Measurements from ENCODE around the gene GNAT2.

DNA sequence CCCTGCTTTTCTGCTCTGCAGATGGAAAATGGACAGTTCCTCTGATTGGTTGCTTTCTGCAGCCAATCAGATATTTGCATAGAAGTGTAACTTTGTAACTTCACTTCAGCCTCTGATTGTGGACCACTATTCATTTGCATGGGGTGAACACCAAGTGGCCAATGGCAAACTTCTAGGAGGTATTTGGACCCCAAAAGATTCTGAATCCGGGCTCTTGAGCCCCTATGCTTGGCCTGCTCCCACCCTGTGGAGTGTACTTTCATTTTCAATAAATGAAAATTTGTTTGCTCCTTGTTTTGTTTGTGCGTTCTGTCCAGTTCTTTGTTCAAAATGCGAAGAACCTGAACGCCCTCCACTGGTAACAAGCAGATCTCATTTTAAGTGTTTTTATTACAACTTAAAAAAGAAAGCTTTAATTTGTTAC lies 30.1 kb upstream of the GNAT2 start:
- TF ChIP-seq EP300 (IDR thresholded peaks at IDR 0.05) (no peak), POLR2A (IDR thresholded peaks at IDR 0.05) (no peak), POLR2AphosphoS5 (IDR thresholded peaks at IDR 0.05) (no peak)
- TF ChIP-seq, protein P1, sequence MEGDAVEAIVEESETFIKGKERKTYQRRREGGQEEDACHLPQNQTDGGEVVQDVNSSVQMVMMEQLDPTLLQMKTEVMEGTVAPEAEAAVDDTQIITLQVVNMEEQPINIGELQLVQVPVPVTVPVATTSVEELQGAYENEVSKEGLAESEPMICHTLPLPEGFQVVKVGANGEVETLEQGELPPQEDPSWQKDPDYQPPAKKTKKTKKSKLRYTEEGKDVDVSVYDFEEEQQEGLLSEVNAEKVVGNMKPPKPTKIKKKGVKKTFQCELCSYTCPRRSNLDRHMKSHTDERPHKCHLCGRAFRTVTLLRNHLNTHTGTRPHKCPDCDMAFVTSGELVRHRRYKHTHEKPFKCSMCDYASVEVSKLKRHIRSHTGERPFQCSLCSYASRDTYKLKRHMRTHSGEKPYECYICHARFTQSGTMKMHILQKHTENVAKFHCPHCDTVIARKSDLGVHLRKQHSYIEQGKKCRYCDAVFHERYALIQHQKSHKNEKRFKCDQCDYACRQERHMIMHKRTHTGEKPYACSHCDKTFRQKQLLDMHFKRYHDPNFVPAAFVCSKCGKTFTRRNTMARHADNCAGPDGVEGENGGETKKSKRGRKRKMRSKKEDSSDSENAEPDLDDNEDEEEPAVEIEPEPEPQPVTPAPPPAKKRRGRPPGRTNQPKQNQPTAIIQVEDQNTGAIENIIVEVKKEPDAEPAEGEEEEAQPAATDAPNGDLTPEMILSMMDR (IDR thresholded peaks at IDR 0.05) = peak in 1 of 6 experiments; percentile 9

All from upper lobe of left lung (tissue), 4 donors.